ENCODE measurements around the gene MACROH2A2. TPM values are rescaled to one million over a fixed set of nuclear protein-coding genes. Genes with fewer than 3 reads are reported as not detected.
"Not testable (repeated sequence)": the region's sequence is repeated elsewhere in the genome, so short reads cannot be mapped to it uniquely, and the experiment has no call there.

The MACROH2A2 gene
- polyA plus RNA-seq, 1 donor = 52.0 TPM

DNA sequence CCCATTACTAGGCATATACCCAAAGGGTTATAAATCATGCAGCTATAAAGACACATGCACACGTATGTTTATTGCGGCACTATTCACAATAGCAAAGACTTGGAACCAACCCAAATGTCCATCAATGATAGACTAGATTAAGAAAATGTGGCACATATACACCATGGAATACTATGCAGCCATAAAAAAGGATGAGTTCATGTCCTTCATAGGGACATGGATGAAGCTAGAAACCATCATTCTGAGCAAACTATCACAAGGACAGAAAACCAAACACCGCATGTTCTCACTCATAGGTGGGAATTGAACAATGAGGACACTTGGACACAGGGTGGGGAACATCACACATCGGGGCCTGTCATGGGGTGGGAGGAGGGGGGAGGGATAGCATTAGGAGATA lies 5.6 kb upstream of the MACROH2A2 start:
- H3K27me3 ChIP-seq (ENCODE audit: control insufficient read depth, insufficient read depth, low read length); H3K27ac ChIP-seq (ENCODE audit: low read length); H3K4me1 ChIP-seq (ENCODE audit: control insufficient read depth, insufficient read depth, low read length); H3K36me3 ChIP-seq (ENCODE audit: control insufficient read depth, insufficient read depth, low read length); H3K9me3 ChIP-seq (ENCODE audit: control insufficient read depth, low read depth, low read length); H3K4me3 ChIP-seq (ENCODE audit: low read length); DNase-seq: not testable (repeated sequence)
- WGBS (ENCODE audit: insufficient coverage, low lambda C conversion rate) = no CpG with 5 or more reads among the region's 4 CpGs

- H3K27me3 ChIP-seq (ENCODE audit: control insufficient read depth, insufficient read depth, low read length) = no peaks in the 10 kb centered on the region
- H3K9me3 ChIP-seq (ENCODE audit: control insufficient read depth, low read depth, low read length) = no peaks in the 10 kb centered on the region
- H3K4me3 ChIP-seq (ENCODE audit: low read length) = no peak overlapping the region
- H3K27ac ChIP-seq (ENCODE audit: low read length) = no peak overlapping the region
- WGBS (ENCODE audit: insufficient coverage, low lambda C conversion rate) = 70% methylated on average over 2 of the region's 5 CpGs
- H3K4me1 ChIP-seq (ENCODE audit: control insufficient read depth, insufficient read depth, low read length) = peaks cover 4% of the 10 kb centered on the region
- no peaks in the 10 kb centered on the region for H3K36me3 ChIP-seq (ENCODE audit: control insufficient read depth, insufficient read depth, low read length)
- DNase-seq = peak in 1 of 2 donors; percentile 18
Observed at GRCh38 chr10:70048030-70048723, 4.5 kb upstream of the MACROH2A2 start.

DNA sequence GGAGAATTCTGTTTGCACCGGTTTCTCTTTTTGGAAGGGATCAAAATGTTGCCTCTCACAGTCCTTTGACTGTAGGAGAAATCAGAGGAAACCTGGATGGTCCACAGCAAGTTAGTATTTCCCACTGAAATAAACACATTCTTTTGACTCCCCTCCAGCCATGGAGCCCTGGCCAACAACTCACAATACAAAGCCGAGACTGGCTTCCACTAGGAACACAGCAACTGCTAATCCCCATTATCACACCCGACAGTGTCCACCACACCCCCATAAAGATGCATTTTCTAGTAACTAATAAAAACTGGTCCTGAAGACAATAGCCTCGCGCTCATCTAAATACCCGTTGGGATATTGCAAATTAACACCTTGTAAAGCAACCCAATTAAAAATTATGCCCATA lies 798 bp upstream of the MACROH2A2 start:
- Histone ChIP-seq H3K27ac (ENCODE audit: low read length) (no peak overlapping the region), H3K27me3 (ENCODE audit: control insufficient read depth, insufficient read depth, low read length) (no peaks in the 10 kb centered on the region), H3K4me3 (ENCODE audit: low read length) (peak overlapping the region; percentile 77), H3K4me1 (ENCODE audit: control insufficient read depth, insufficient read depth, low read length) (peaks cover 4% of the 10 kb centered on the region), H3K9me3 (ENCODE audit: control insufficient read depth, low read depth, low read length) (no peaks in the 10 kb centered on the region), H3K36me3 (ENCODE audit: control insufficient read depth, insufficient read depth, low read length) (no peaks in the 10 kb centered on the region)
- no CpG with 5 or more reads among the region's 6 CpGs for WGBS (ENCODE audit: insufficient coverage, low lambda C conversion rate)
- no peak for DNase-seq

DNA sequence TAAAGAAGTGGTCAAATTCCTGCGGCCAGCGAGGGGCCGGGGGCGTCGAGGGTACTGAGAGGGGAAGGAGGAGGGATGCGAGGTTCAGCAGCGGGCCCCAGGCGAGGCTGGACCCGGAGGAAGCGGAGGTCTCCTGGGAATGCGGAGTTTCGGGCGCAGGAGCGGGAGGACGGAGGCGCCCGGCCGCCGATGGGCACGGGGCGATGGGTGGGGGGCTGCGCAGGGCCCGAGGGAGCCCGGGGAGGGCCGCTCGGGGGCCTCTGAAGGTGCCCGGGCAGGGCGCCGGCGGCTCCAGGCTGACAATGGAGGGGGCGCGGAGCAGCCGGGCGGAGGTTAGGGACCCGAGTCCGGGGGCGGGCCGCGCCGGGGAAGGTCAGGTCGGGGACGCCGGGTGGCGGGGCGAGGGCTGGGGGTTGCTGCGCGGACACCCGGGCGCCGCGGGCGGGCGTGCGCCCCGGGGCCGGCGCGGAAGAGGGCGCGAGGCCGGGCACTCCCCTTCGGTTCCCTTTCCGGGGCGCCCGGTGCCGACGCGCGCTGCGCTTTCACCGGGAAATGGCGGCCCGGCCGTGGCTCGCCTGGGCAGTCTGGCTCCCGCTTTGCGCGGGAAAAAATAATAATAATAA lies 683 bp downstream of the MACROH2A2 start:
- Histone ChIP-seq H3K27me3 (ENCODE audit: control insufficient read depth, insufficient read depth, low read length) (no peaks in the 10 kb centered on the region), H3K36me3 (ENCODE audit: control insufficient read depth, insufficient read depth, low read length) (no peaks in the 10 kb centered on the region), H3K9me3 (ENCODE audit: control insufficient read depth, low read depth, low read length) (no peaks in the 10 kb centered on the region), H3K27ac (ENCODE audit: low read length) (peak overlapping the region; percentile 56), H3K4me3 (ENCODE audit: low read length) (peak overlapping the region; percentile 77), H3K4me1 (ENCODE audit: control insufficient read depth, insufficient read depth, low read length) (peaks cover 4% of the 10 kb centered on the region)
- WGBS (ENCODE audit: insufficient coverage, low lambda C conversion rate) = no CpG with 5 or more reads among the region's 78 CpGs
- DNase-seq = peak in 1 of 2 donors; percentile 67

- DNase-seq = peak; percentile 26 to 61
- Histone ChIP-seq H3K9me3 (ENCODE audit: control insufficient read depth, low read depth, low read length) (no peaks in the 10 kb centered on the region), H3K27ac (ENCODE audit: low read length) (peak overlapping the region; percentile 42), H3K4me1 (ENCODE audit: control insufficient read depth, insufficient read depth, low read length) (peaks cover 4% of the 10 kb centered on the region), H3K36me3 (ENCODE audit: control insufficient read depth, insufficient read depth, low read length) (no peaks in the 10 kb centered on the region), H3K4me3 (ENCODE audit: low read length) (peak overlapping the region; percentile 50), H3K27me3 (ENCODE audit: control insufficient read depth, insufficient read depth, low read length) (no peaks in the 10 kb centered on the region)
- WGBS (ENCODE audit: insufficient coverage, low lambda C conversion rate) = no CpG with 5 or more reads among the region's 33 CpGs
Observed at GRCh38 chr10:70053841-70054288, 1.2 kb downstream of the MACROH2A2 start.

DNA sequence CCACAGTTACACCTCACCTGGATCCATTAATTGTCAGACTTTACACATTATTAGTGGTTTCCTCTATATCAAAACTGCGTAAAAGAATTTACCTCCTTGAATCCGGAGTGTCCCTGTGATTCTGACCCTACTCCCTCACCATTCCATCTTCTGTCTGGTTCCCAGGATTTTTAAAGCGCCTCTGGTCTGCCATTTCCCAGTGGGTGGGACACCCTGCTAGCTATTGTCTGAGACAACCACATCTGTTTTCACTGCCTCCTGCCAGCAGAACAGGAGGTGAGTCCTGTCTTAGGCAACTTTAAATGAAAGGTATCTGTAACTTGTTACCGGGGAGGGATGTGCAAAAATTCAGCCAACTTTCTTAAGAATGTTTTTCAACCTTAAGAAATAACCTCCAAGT lies 2.3 kb downstream of the MACROH2A2 start:
- no peaks in the 10 kb centered on the region for H3K27me3 ChIP-seq (ENCODE audit: control insufficient read depth, insufficient read depth, low read length)
- H3K9me3 ChIP-seq (ENCODE audit: control insufficient read depth, low read depth, low read length) = no peaks in the 10 kb centered on the region
- no peaks in the 10 kb centered on the region for H3K36me3 ChIP-seq (ENCODE audit: control insufficient read depth, insufficient read depth, low read length)
- no peak overlapping the region for H3K4me3 ChIP-seq (ENCODE audit: low read length)
- WGBS (ENCODE audit: insufficient coverage, low lambda C conversion rate) = 100% methylated on average over 1 of the region's 4 CpGs
- peaks cover 4% of the 10 kb centered on the region for H3K4me1 ChIP-seq (ENCODE audit: control insufficient read depth, insufficient read depth, low read length)
- no peak overlapping the region for H3K27ac ChIP-seq (ENCODE audit: low read length)
- DNase-seq = no peak

DNA sequence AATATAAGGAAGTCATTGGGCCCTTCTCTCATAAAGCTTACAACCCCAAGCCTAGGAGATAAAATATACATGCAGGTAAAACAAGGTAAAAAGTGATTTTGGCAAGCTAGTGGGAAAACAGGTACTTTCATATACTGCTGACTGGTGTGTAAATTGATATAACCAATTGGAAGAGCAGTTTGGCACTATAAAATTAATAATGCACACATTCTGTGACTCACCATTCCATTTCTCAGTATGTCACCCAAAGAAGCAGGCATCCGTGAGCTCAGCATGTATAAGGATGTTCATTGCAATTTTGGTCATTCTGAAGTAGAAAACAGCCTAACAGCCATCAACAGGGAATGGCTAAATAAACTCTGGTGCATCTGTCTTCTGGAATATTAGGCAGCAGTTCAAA lies 2.9 kb downstream of the MACROH2A2 start:
- H3K27me3 ChIP-seq (ENCODE audit: control insufficient read depth, insufficient read depth, low read length) = no peaks in the 10 kb centered on the region
- no peak overlapping the region for H3K27ac ChIP-seq (ENCODE audit: low read length)
- WGBS (ENCODE audit: insufficient coverage, low lambda C conversion rate) = no CpG with 5 or more reads among the region's 1 CpG
- H3K36me3 ChIP-seq (ENCODE audit: control insufficient read depth, insufficient read depth, low read length) = no peaks in the 10 kb centered on the region
- no peaks in the 10 kb centered on the region for H3K4me1 ChIP-seq (ENCODE audit: control insufficient read depth, insufficient read depth, low read length)
- no peaks in the 10 kb centered on the region for H3K9me3 ChIP-seq (ENCODE audit: control insufficient read depth, low read depth, low read length)
- no peak overlapping the region for H3K4me3 ChIP-seq (ENCODE audit: low read length)
- DNase-seq = no peak

GRCh38 chr10:70057306-70057705 lies 4.7 kb downstream of the MACROH2A2 start:
- no peak overlapping the region for H3K4me3 ChIP-seq (ENCODE audit: low read length)
- no peaks in the 10 kb centered on the region for H3K27me3 ChIP-seq (ENCODE audit: control insufficient read depth, insufficient read depth, low read length)
- H3K4me1 ChIP-seq (ENCODE audit: control insufficient read depth, insufficient read depth, low read length) = no peaks in the 10 kb centered on the region
- no peak overlapping the region for H3K27ac ChIP-seq (ENCODE audit: low read length)
- H3K36me3 ChIP-seq (ENCODE audit: control insufficient read depth, insufficient read depth, low read length) = no peaks in the 10 kb centered on the region
- no CpG with 5 or more reads among the region's 4 CpGs for WGBS (ENCODE audit: insufficient coverage, low lambda C conversion rate)
- H3K9me3 ChIP-seq (ENCODE audit: control insufficient read depth, low read depth, low read length) = no peaks in the 10 kb centered on the region
- no peak for DNase-seq

GRCh38 chr10:70060389-70060788 lies 7.7 kb downstream of the MACROH2A2 start:
- Histone ChIP-seq H3K9me3 (ENCODE audit: control insufficient read depth, low read depth, low read length) (no peaks in the 10 kb centered on the region), H3K4me3 (ENCODE audit: low read length) (no peak overlapping the region), H3K4me1 (ENCODE audit: control insufficient read depth, insufficient read depth, low read length) (no peaks in the 10 kb centered on the region), H3K27me3 (ENCODE audit: control insufficient read depth, insufficient read depth, low read length) (no peaks in the 10 kb centered on the region), H3K27ac (ENCODE audit: low read length) (no peak overlapping the region), H3K36me3 (ENCODE audit: control insufficient read depth, insufficient read depth, low read length) (no peaks in the 10 kb centered on the region)
- WGBS (ENCODE audit: insufficient coverage, low lambda C conversion rate) = no CpG with 5 or more reads among the region's 2 CpGs
- no peak for DNase-seq

GRCh38 chr10:70063418-70064098 lies 10.9 kb downstream of the MACROH2A2 start:
- Histone ChIP-seq H3K4me1 (ENCODE audit: control insufficient read depth, insufficient read depth, low read length) (no peaks in the 10 kb centered on the region), H3K27me3 (ENCODE audit: control insufficient read depth, insufficient read depth, low read length) (no peaks in the 10 kb centered on the region), H3K36me3 (ENCODE audit: control insufficient read depth, insufficient read depth, low read length) (no peaks in the 10 kb centered on the region), H3K9me3 (ENCODE audit: control insufficient read depth, low read depth, low read length) (no peaks in the 10 kb centered on the region), H3K4me3 (ENCODE audit: low read length) (no peak overlapping the region), H3K27ac (ENCODE audit: low read length) (no peak overlapping the region)
- WGBS (ENCODE audit: insufficient coverage, low lambda C conversion rate) = 83% methylated on average over 7 of the region's 10 CpGs
- no peak for DNase-seq
